HG02642 (cell line): ENCODE data around the gene RABGEF1.
"Not testable (repeated sequence)": the region's sequence is repeated elsewhere in the genome, so short reads cannot be mapped to it uniquely, and the experiment has no call there.

ENCODE experiments used
- ATAC-seq: cut with Tn5 transposase; IDR thresholded peaks from one replicate; pipeline ENCODE4 v1.9.1; 2021; ENCODE audit warnings: mild to moderate bottlenecking; ENCODE audit not compliant: unreplicated experiment, poor library complexity

The RABGEF1 gene

GRCh38 chr7:66740302-66740979 lies at the start of gene RABGEF1:
TSS of gene RABGEF1 (plus strand) at chr7:66740733. CDS start at chr7:66771900, 31,167 bp downstream.
- peak; percentile 83 for ATAC-seq

GRCh38 chr7:66693331-66693730 lies 47.2 kb upstream of the RABGEF1 start:
- no peak for ATAC-seq

GRCh38 chr7:66694286-66694685 lies 46.2 kb upstream of the RABGEF1 start:
- ATAC-seq, result no peak

- not testable (repeated sequence) for ATAC-seq
Observed at GRCh38 chr7:66695417-66695816, 45.1 kb upstream of the RABGEF1 start.

DNA sequence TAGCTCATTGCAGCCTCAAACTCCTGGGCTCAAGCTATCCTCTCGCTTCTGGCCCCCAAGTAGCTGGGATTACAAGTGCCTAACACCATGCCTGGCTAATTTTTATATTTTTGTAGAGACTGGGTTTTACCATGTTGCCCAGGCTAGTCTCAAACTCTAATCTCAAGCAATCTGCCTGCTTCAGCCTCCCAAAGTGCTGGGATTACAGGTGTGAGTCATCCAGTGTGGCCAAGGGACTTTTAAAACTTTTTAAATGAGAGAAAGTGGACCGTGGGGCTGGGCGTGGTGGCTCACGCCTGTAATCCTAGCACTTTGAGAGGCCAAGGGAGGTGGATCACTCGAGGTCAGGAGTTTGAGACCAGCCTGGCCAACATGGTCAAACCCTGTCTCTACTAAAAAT lies 44.4 kb upstream of the RABGEF1 start:
- ATAC-seq, result not testable (repeated sequence)

DNA sequence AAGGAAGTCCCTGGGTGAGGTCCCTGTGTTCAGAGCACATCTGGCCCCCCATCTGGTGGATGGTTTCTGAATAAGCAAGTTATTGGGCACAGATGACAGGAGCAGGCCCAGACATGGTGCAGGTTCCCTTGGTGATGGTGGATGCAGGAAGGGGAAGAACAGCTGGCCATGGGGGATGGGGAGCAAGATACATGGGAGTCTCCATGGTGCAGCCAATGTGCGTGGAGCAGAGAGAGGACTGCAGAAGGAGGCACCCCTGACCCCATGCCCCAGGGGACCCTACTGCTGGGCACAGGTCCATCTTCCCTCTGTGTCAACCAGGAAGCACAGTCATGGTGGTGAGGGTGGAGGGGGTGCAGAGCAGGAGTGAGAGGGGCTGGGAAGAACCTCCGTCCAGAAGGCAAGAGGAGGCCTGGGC lies 43.8 kb upstream of the RABGEF1 start:
- no peak for ATAC-seq

GRCh38 chr7:66697449-66698438 lies 42.8 kb upstream of the RABGEF1 start:
- ATAC-seq, result no peak

DNA sequence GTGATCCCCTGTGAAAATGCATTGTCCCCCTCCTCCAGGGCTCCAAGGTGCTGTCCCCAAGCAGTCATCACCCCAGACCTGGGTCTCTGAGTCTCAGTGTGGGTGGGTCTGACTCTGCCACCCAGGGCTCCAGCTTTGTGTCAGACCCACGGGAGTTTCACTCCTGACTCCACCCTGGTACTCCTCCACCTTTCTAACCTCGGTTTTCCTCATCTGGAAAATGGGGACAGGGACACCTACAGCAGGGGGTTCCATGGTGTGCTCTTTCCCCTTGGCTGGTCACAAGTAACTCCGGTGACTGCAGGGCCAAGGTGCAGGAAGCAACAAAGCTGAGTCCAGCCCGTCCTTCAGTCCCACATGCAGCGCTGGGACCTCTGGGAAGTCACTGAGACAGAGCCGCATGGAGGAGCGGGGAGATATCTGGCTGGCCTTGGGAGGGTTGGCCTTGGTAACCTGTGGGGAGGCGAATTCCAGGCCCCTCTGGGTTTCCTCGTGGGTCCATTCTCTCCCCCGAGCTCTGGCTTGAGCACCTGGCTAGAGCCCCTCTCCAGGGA lies 41.8 kb upstream of the RABGEF1 start:
- no peak for ATAC-seq

GRCh38 chr7:66699998-66700397 lies 40.5 kb upstream of the RABGEF1 start:
- ATAC-seq, result no peak

DNA sequence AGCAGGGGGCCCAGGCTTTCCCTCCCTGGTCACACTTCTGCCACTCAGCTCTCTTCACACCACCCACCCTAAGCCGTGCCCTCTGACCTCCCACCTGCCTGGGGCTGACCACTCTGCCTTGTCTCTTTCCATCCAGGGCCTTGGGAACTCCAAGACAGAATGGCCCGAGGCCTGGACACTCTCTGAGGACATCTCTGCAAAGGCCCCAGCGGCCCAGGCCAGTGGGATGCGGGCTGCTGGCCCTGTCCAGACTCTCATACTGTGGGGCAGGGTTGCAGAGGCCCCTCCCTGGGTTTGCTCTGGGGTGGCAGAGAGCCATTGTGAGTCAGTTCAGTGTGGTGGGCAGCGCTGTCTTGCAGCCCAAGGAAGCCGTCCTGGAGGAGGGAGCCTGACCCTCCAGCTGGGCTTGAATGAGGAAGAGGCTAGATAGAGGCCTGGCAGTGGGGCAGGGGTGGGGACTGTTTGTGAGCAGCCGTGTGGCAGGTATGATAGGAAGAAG lies 39.9 kb upstream of the RABGEF1 start:
- ATAC-seq, result no peak

DNA sequence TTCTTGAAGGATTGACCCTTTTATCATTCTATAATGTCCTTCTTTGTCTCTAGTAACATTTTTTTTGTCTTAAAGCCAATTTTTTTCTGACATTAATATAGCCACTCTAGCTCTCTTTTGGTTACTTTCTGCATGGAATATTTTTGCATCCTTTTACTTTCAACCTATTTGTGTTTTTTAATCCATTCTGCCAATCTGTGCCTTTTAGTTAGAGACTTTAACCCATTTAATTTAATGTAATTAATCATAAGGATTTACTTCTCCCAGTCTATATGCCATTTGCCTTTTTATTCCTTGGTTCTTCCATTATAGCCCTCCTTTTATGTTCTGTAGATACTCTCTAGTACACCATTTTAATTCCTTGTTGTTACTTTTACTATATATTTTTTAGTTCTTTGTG lies 32.7 kb upstream of the RABGEF1 start:
- ATAC-seq, result no peak

DNA sequence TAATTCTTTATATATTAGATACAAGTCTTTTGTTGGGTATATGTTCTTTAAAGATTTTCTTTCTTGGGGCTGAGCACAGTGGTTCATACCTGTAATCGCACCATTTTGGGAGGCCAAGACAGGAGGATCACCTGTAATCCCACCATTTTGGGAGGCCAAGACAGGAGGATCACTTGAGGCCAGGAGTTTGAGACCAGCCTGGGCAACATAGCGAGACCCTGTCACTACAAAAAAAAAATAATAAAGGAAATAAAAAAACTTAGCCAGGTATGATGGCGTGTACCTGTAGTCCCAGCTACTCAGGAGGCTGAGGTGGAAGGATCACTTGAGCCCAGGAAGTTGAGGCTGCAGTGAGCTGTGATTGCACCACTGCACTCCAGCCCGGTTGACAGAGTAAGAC lies 29.8 kb upstream of the RABGEF1 start:
- ATAC-seq, result not testable (repeated sequence)

- no peak for ATAC-seq
Observed at GRCh38 chr7:66713687-66714086, 26.8 kb upstream of the RABGEF1 start.

DNA sequence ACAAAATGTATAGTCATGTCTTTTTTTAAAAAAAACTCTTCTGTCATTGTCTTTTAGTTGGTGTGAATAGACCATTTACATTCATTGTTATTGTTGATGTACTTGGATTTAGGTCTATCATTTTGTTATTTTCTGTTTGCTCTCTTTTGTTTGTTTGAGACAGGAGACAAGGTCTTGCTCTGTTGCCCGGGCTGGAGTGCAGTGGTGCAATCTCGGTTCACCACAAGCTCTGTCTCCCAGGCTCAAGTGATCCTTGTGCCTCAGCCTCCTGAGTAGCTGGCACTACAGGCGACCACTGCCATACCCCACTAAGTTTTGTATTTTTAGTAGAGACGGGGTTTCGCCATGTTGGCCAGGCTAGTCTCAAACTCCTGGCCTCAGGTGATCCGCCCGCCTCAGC lies 23.9 kb upstream of the RABGEF1 start:
- not testable (repeated sequence) for ATAC-seq

DNA sequence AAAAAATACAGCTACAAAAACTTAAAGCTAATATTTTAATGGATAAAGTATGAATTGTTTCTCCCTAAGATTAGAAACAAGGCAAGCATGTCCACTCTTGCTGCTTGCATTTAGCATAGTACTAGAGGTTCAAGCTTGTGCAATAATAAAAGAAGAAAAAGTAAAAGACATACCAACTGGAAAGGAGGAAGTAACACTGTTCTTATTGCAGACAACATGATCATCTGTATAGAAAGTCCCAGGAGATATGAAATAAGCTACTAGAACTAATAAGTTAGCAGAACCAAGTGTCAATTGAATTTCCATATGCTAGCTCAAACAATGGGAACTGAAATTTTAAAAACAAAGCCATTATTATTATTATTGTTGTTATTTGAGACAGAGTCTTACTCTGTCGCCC lies 20.0 kb upstream of the RABGEF1 start:
- no peak for ATAC-seq

- ATAC-seq, result no peak
Observed at GRCh38 chr7:66725843-66726242, 14.7 kb upstream of the RABGEF1 start.

GRCh38 chr7:66727058-66727457 lies 13.5 kb upstream of the RABGEF1 start:
- ATAC-seq, result no peak

- no peak for ATAC-seq
Observed at GRCh38 chr7:66728571-66728970, 12.0 kb upstream of the RABGEF1 start.

- ATAC-seq, result no peak
Observed at GRCh38 chr7:66729274-66729673, 11.3 kb upstream of the RABGEF1 start.

DNA sequence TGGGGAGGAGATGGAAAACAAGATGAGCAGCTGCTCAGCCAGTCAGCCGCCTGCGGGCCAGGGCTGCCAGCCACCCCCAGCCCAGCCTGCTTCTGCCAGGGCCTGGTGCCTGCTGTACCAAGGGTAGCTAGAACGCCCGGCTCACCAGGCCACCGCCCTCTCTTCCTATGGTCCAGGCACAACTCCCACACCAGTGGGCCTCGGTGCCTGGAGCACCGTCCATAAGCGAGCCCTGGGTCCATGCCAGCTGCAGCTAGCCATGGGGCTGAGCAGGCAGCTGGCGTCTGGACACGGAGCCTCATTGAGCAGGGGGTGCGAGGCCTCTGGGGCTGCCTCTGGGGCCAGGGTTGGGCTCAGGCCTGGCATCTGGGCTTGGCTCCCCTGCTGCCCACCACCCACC lies 8.5 kb upstream of the RABGEF1 start:
- ATAC-seq, result peak; percentile 22

DNA sequence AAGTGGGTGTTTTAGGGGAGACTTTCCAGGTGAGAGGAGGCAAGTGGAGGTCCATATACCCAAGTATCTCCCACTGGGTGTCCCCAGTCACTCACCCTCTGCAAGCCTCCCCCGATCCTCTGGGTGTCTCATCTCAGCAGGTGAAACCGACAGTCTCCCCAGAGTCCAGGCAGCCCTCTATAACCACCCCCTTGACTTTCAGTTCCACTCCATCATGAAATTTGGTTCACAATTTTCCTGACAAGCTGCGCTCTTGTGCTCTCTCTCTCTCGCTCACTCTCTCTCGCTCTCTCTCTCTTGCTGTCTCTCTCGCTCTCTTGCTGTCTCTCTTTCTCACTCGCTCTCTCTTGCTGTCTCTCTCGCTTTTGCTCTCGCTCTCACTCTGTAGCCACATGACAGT lies 8.1 kb upstream of the RABGEF1 start:
- ATAC-seq, result peak; percentile 42
